ENCODE data around the gene LENG8.

The LENG8 gene

GRCh38 chr19:54424660-54425381 is 24.2 kb upstream of the LENG8 start:
- DNase-seq = no peak

- DNase-seq = no peak
Observed at GRCh38 chr19:54425382-54425723, 23.6 kb upstream of the LENG8 start.

GRCh38 chr19:54426291-54426931 is 22.6 kb upstream of the LENG8 start:
- DNase-seq = no peak

GRCh38 chr19:54427586-54427985 is 21.4 kb upstream of the LENG8 start:
- DNase-seq = no peak

- DNase-seq = no peak
Observed at GRCh38 chr19:54428323-54429175, 20.4 kb upstream of the LENG8 start.

GRCh38 chr19:54429176-54429495 is 19.9 kb upstream of the LENG8 start:
- DNase-seq = no peak

GRCh38 chr19:54429545-54430227 is 19.3 kb upstream of the LENG8 start:
- DNase-seq = no peak

GRCh38 chr19:54430306-54431254 is 18.4 kb upstream of the LENG8 start:
- peak; percentile 36 for DNase-seq

- DNase-seq = no peak
Observed at GRCh38 chr19:54431255-54431838, 17.7 kb upstream of the LENG8 start.

- no peak for DNase-seq
Observed at GRCh38 chr19:54432144-54432738, 16.8 kb upstream of the LENG8 start.

GRCh38 chr19:54433697-54434096 is 15.3 kb upstream of the LENG8 start:
- DNase-seq = no peak

GRCh38 chr19:54434112-54434872 is 14.7 kb upstream of the LENG8 start:
- no peak for DNase-seq

GRCh38 chr19:54434873-54435214 is 14.2 kb upstream of the LENG8 start:
- DNase-seq = no peak

- DNase-seq = no peak
Observed at GRCh38 chr19:54435551-54436016, 13.4 kb upstream of the LENG8 start.

- no peak for DNase-seq
Observed at GRCh38 chr19:54436031-54436523, 12.9 kb upstream of the LENG8 start.

- no peak for DNase-seq
Observed at GRCh38 chr19:54436628-54437252, 12.3 kb upstream of the LENG8 start.

- no peak for DNase-seq
Observed at GRCh38 chr19:54439174-54439851, 9.7 kb upstream of the LENG8 start.

- DNase-seq = no peak
Observed at GRCh38 chr19:54440641-54441040, 8.4 kb upstream of the LENG8 start.

GRCh38 chr19:54444737-54445136 is 4.3 kb upstream of the LENG8 start:
- no peak for DNase-seq

Data from activated T-cell treated with anti-CD3 and anti-CD28 coated beads for 4 hours (primary cell).